Hepatocyte (in vitro differentiated cells): ENCODE results near the gene ANKRD31.

Experiments used
- CTCF ChIP-seq: fragments of 200-600 bp; sonication (generic); IDR thresholded peaks from 2 replicates; pipeline ENCODE4 v1.5.1; 2016; ENCODE audit warnings: antibody characterized with exemption, mild to moderate bottlenecking; ENCODE audit not compliant: poor library complexity
- EZH2 ChIP-seq: fragments of 200-600 bp; sonication (generic); IDR thresholded peaks from 2 replicates; pipeline ENCODE4 v1.6.1; 2016; ENCODE audit warnings: antibody characterized with exemption, mild to moderate bottlenecking, borderline replicate concordance

GRCh38 chr5:75282581-75282980, 45.9 kb upstream of the ANKRD31 start:
- TF ChIP-seq CTCF (no peak), EZH2 (no peak)
